Retinal pigment epithelial cell (primary cell): Measurements from ENCODE around the gene FBXW5.

Experiments used
- DNase-seq: peaks from one replicate; pipeline ENCODE4 v3.0.0-alpha.2; 2010; ENCODE audit warnings: low read depth
- H3K4me3 ChIP-seq: 2 replicates; pipeline ENCODE4 v1.5.1; 2011; ENCODE audit warnings: mild to moderate bottlenecking, low read length, control low read depth, moderate library complexity
- CTCF ChIP-seq: conservative IDR thresholded peaks from 2 replicates; pipeline ENCODE4 v1.5.1; 2011; ENCODE audit warnings: low read depth, low read length, control low read depth, inconsistent platforms

The FBXW5 gene

GRCh38 chr9:136964833-136965422 is 20.4 kb upstream of the FBXW5 start:
- no peak for DNase-seq
- TF ChIP-seq CTCF = no peak
- H3K4me3 ChIP-seq = no peak overlapping the region

- no peak for TF ChIP-seq CTCF
- no peak for DNase-seq
- H3K4me3 ChIP-seq = no peak overlapping the region
Observed at GRCh38 chr9:136964171-136964689, 19.7 kb upstream of the FBXW5 start.

GRCh38 chr9:136963751-136964150 is 19.2 kb upstream of the FBXW5 start:
- DNase-seq = no peak

GRCh38 chr9:136963341-136963740 is 18.8 kb upstream of the FBXW5 start:
- TF ChIP-seq CTCF = no peak
- DNase-seq = no peak
- no peak overlapping the region for H3K4me3 ChIP-seq

More at GRCh38 chr9:136963751-136964150, 19.2 kb upstream of the FBXW5 start:
- H3K4me3 ChIP-seq = no peak overlapping the region
- no peak for TF ChIP-seq CTCF

- no peak for TF ChIP-seq CTCF
- no peak overlapping the region for H3K4me3 ChIP-seq
- DNase-seq = no peak
Observed at GRCh38 chr9:136962701-136963248, 18.2 kb upstream of the FBXW5 start.

- DNase-seq = no peak
- H3K4me3 ChIP-seq = no peak overlapping the region
- TF ChIP-seq CTCF = no peak
Observed at GRCh38 chr9:136962163-136962562, 17.6 kb upstream of the FBXW5 start.
